ENCODE results near the gene PLP2.
"Not testable (repeated sequence)": the region's sequence is repeated elsewhere in the genome, so short reads cannot be mapped to it uniquely, and the experiment has no call there.

- TF ChIP-seq CTCF (IDR thresholded peaks at IDR 0.05; ENCODE audit: low read depth, low read length, poor library complexity, severe bottlenecking); EZH2phosphoT487 (IDR thresholded peaks at IDR 0.05; ENCODE audit: borderline replicate concordance, low read length): not testable (repeated sequence)
Measured at GRCh38 chrX:49132275-49132674, 39.4 kb upstream of the PLP2 start.

Data from DOHH2 (cell line).